A549 (cell line): ENCODE data around the gene ROR1.

Experiments
- ESRRA ChIP-seq: fragments of 150-350 bp; IDR thresholded peaks from 2 replicates; pipeline ENCODE4 v1.6.1; 2014; ENCODE audit warnings: mild to moderate bottlenecking, low read length, borderline replicate concordance
- NR3C1 ChIP-seq: fragments of >200 bp; sonication (Bioruptor Twin); formaldehyde crosslinking; IDR thresholded peaks from 3 replicates; pipeline ENCODE4 v1.6.1; 2017
- RFX5 ChIP-seq: fragments of 450-650 bp; IDR thresholded peaks from 2 replicates; pipeline ENCODE4 v1.7.1; 2014; ENCODE audit warnings: antibody characterized with exemption, mild to moderate bottlenecking, moderate library complexity
- TF ChIP-seq, protein P1 (sequence below): fragments of >200 bp; sonication (Bioruptor Twin); formaldehyde crosslinking; IDR thresholded peaks from 3 replicates; pipeline ENCODE4 v1.5.1; 2016

DNA sequence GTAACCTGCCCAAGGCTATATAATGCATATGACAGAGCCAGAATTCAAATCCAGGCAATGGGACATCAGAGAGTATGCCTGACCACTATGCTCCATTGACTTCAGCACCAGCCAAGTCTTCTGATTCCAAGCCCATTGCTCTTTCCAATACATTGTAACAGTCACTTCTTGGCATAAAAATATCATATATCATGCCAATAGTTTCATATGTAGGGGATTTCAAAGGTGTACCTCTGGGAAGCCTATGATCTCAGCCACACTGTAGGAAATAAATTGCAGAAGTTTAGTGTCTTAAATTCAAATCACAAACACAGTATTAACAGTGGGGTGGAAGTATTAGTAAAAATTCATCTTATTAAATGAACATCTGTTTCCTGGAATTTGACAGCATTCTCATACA lies 30.0 kb upstream of the ROR1 start:
- TF ChIP-seq RFX5 (no peak), ESRRA (no peak), NR3C1 (no peak)
- TF ChIP-seq, protein P1, sequence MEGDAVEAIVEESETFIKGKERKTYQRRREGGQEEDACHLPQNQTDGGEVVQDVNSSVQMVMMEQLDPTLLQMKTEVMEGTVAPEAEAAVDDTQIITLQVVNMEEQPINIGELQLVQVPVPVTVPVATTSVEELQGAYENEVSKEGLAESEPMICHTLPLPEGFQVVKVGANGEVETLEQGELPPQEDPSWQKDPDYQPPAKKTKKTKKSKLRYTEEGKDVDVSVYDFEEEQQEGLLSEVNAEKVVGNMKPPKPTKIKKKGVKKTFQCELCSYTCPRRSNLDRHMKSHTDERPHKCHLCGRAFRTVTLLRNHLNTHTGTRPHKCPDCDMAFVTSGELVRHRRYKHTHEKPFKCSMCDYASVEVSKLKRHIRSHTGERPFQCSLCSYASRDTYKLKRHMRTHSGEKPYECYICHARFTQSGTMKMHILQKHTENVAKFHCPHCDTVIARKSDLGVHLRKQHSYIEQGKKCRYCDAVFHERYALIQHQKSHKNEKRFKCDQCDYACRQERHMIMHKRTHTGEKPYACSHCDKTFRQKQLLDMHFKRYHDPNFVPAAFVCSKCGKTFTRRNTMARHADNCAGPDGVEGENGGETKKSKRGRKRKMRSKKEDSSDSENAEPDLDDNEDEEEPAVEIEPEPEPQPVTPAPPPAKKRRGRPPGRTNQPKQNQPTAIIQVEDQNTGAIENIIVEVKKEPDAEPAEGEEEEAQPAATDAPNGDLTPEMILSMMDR, result no peak
